Measurements from ENCODE around the gene P2RX7.

- TF ChIP-seq EZH2 (IDR thresholded peaks at IDR 0.05; ENCODE audit: borderline replicate concordance, insufficient read depth, low read length, poor library complexity, severe bottlenecking) (no peak), POLR2AphosphoS5 (IDR thresholded peaks at IDR 0.05) (no peak), CTCF (IDR thresholded peaks at IDR 0.05; ENCODE audit: poor library complexity, severe bottlenecking) (no peak), EP300 (conservative IDR thresholded peaks at IDR 0.05; ENCODE audit: poor library complexity, severe bottlenecking) (no peak)
Observed at GRCh38 chr12:121120989-121121755, 11.5 kb upstream of the P2RX7 start.
